GM12878 (cell line): ENCODE data around the gene PIMREG.

Source experiments
- CHD4 ChIP-seq: fragments of 200-600 bp; sonication (generic); IDR thresholded peaks from 2 replicates; pipeline ENCODE4 v1.6.1; 2016; ENCODE audit warnings: mild to moderate bottlenecking
- CTCF ChIP-seq, 3 experiments: IDR thresholded peaks in 2 of 3; conservative IDR thresholded peaks in 1 of 3; 2 replicates each; pipeline ENCODE4 v1.5.1; 2011; ENCODE audit warnings: low read depth in 3 of 3, low read length in 3 of 3, mild to moderate bottlenecking in 3 of 3, control low read depth in 2 of 3, moderate library complexity in 2 of 3, inconsistent platforms in 1 of 3, mixed read lengths in 1 of 3; ENCODE audit not compliant: control insufficient read depth in 2 of 3, insufficient read depth in 1 of 3; ENCODE audit errors: extremely low read depth in 1 of 3
- JUNB ChIP-seq: IDR thresholded peaks from 2 replicates; pipeline ENCODE4 v1.6.1; 2016; ENCODE audit warnings: antibody characterized with exemption, mild to moderate bottlenecking
- PBX3 ChIP-seq: IDR thresholded peaks from 2 replicates; pipeline ENCODE4 v1.6.1; 2011; ENCODE audit warnings: mild to moderate bottlenecking, low read depth, low read length, moderate library complexity; ENCODE audit not compliant: insufficient replicate concordance
- POLR2A ChIP-seq: IDR thresholded peaks from 2 replicates; pipeline ENCODE4 v1.6.1; 2011; ENCODE audit warnings: low read depth, mild to moderate bottlenecking, low read length
- REST ChIP-seq: IDR thresholded peaks from 2 replicates; pipeline ENCODE4 v1.6.1; 2012; ENCODE audit warnings: mild to moderate bottlenecking, low read depth, low read length
- SP1 ChIP-seq: IDR thresholded peaks from one replicate; pipeline ENCODE4 v1.6.1; 2011; ENCODE audit warnings: low read depth, low read length
- STAT1 ChIP-seq: fragments of 450-650 bp; conservative IDR thresholded peaks from 2 replicates; pipeline ENCODE4 v1.6.1; 2014; ENCODE audit warnings: antibody characterized with exemption, mild to moderate bottlenecking
- TCF7 ChIP-seq: IDR thresholded peaks from 2 replicates; pipeline ENCODE4 v1.6.1; 2014; ENCODE audit warnings: antibody characterized with exemption, borderline replicate concordance

- TF ChIP-seq TCF7 (no peak), POLR2A (no peak), CHD4 (no peak), PBX3 (no peak), STAT1 (no peak), JUNB (no peak), REST (no peak), SP1 (no peak), CTCF (IDR thresholded peaks at IDR 0.05 in 2 of 3, conservative IDR thresholded peaks at IDR 0.05 in 1 of 3; ENCODE audit: control insufficient read depth in 2 of 3, extremely low read depth in 1 of 3, insufficient read depth in 1 of 3, low read depth in 3 of 3, low read length in 3 of 3) (no peak)
Measured at GRCh38 chr17:6444571-6445335, 498 bp downstream of the PIMREG start.
